Spleen (tissue), 11 donors: ENCODE measurements around the gene C12orf57. TPM values are rescaled to one million over a fixed set of nuclear protein-coding genes. Genes with fewer than 3 reads are reported as not detected.

ENCODE experiments used
- DNase-seq: peaks from one replicate; pipeline ENCODE4 v3.0.0-alpha.2; 2020
- H3K27ac ChIP-seq, 8 donors: fragments of 200-600 bp; sonication (generic) in 7 of 8; 1 replicate in 4 of 8; 2 replicates in 4 of 8; pipeline versions ENCODE4 v1.5.0 to v1.8.0; 2016 to 2021; ENCODE audit warnings: inconsistent platforms in 4 of 8, mild to moderate bottlenecking in 4 of 8, moderate library complexity in 1 of 8
- H3K27me3 ChIP-seq, 7 donors: fragments of 200-600 bp; sonication (generic) in 6 of 7; replicated peaks in 1 of 7; 1 replicate in 4 of 7; 2 replicates in 3 of 7; pipeline versions ENCODE4 v1.5.0 to v1.8.0; 2016 to 2021; ENCODE audit warnings: inconsistent platforms in 3 of 7, mild to moderate bottlenecking in 1 of 7
- H3K36me3 ChIP-seq, 6 donors: fragments of 200-600 bp; sonication (generic) in 5 of 6; 1 replicate in 4 of 6; 2 replicates in 2 of 6; pipeline versions ENCODE4 v1.5.0 to v1.8.0; 2016 to 2021; ENCODE audit warnings: inconsistent platforms in 2 of 6
- H3K4me1 ChIP-seq, 6 donors: fragments of 200-600 bp; sonication (generic) in 5 of 6; 1 replicate in 3 of 6; 2 replicates in 3 of 6; pipeline versions ENCODE4 v1.5.0 to v1.8.0; 2016 to 2021; ENCODE audit warnings: inconsistent platforms in 3 of 6
- H3K4me3 ChIP-seq, 8 donors: fragments of 200-600 bp; sonication (generic) in 7 of 8; 1 replicate in 4 of 8; 2 replicates in 4 of 8; pipeline versions ENCODE4 v1.5.0 to v1.8.0; 2016 to 2021; ENCODE audit warnings: inconsistent platforms in 4 of 8, mild to moderate bottlenecking in 4 of 8, moderate library complexity in 2 of 8
- H3K9me3 ChIP-seq, 8 donors: fragments of 200-600 bp; sonication (generic) in 7 of 8; 1 replicate in 4 of 8; 2 replicates in 4 of 8; pipeline versions ENCODE4 v1.5.0 to v1.8.0; 2016 to 2021; ENCODE audit warnings: inconsistent platforms in 4 of 8
- CTCF ChIP-seq, 11 experiments: fragments of 200-600 bp in 7 of 11; fragments of 450-650 bp in 4 of 11; sonication (generic) in 4 of 11; IDR thresholded peaks in 8 of 11; conservative IDR thresholded peaks in 3 of 11; 1 replicate in 7 of 11; 2 replicates in 4 of 11; pipeline versions ENCODE4 v1.4.0 to v1.8.0; 2016 to 2021; ENCODE audit warnings: antibody characterized with exemption in 11 of 11, inconsistent platforms in 4 of 11, mild to moderate bottlenecking in 1 of 11
- POLR2A ChIP-seq, 3 donors: fragments of 450-650 bp; IDR thresholded peaks; one replicate each; pipeline ENCODE4 v1.5.1; 2017; ENCODE audit warnings: antibody characterized with exemption in 3 of 3, mild to moderate bottlenecking in 1 of 3
- POLR2AphosphoS5 ChIP-seq, 3 donors: sonication (generic); formaldehyde crosslinking; IDR thresholded peaks; one replicate each; pipeline ENCODE4 v1.5.1; 2017; ENCODE audit warnings: antibody characterized with exemption in 3 of 3
- WGBS, 5 donors: extraction: QIAGEN DNeasy Blood & Tissue Kit in 3 of 5; methylation state at CpG; one replicate each; pipeline versions ENCODE4 v1.1.5 to v1.1.7; 2013 to 2018; 5-methylcytosine and 5-hydroxymethylcytosine counted together
- intact Hi-C: fragments of 100-400 bp; cut with DNase I; formaldehyde crosslinking; loops from one replicate; pipeline ENCODE4 v1.15.0; 2023; ENCODE audit warnings: low total_unique reads
- polyA plus RNA-seq, 3 donors: library from polyadenylated mRNA; stranded (reverse); fragments of 200-250 nt; gene quantifications; one replicate each; pipeline ENCODE4 v1.2.1, GENCODE V29; 2013
- total RNA-seq, 7 donors: library from RNA; depleted of rRNA in 3 of 7; stranded (reverse); fragments of >200 nt in 3 of 7; fragmentation: NEBNext Ultra II Directional in 4 of 7; extraction: Animal tissue kit (Norgen Biotek cat#: 25700) in 4 of 7; gene quantifications; one replicate each; pipeline versions ENCODE4 v1.1.0 to v1.2.1, GENCODE V29; 2016 to 2021
- donor health status: healthy with polysubstance abuse.
- donor health status: DM: no; HTN: no; CAD: no; lungs with moderate emphysema.
- donor health status: DM: no; HTN: no; CAD: no.
- donor health status: Bipolar disorder and iron deficiency.
- donor health status: healthy.
- donor health status: DM: no; HTN: no; CAD: no.
- donor health status: DM: yes; HTN: yes; CAD: no.

C12orf57 gene
- total and polyA plus RNA-seq, 10 donors, result 79.2 to 364 (median 212) TPM

- H3K9me3 ChIP-seq, result no peaks in the 10 kb centered on the region
- peak; percentile 94 for DNase-seq
- peak overlapping the region; percentile 87 to 99 (median 96) for H3K27ac ChIP-seq
- H3K27me3 ChIP-seq, result no peaks in the 10 kb centered on the region
- H3K4me3 ChIP-seq, result peak overlapping the region; percentile 64 to 98 (median 89)
- TF ChIP-seq CTCF (IDR thresholded peaks at IDR 0.05 in 8 of 11, conservative IDR thresholded peaks at IDR 0.05 in 3 of 11), result peak in 2 of 11 experiments; percentile 12 to 33
- peak; percentile 20 to 58 (median 28) for TF ChIP-seq POLR2A (IDR thresholded peaks at IDR 0.05)
- TF ChIP-seq POLR2AphosphoS5 (IDR thresholded peaks at IDR 0.05), result peak; percentile 83 to 94 (median 90)
- peaks cover 0 to 69% (median 38%) of the 10 kb centered on the region in 6 donors for H3K36me3 ChIP-seq
- 12 to 32% (median 18%) methylated on average over 22 to 24 of the region's 24 CpGs for WGBS, 5 donors
- peaks cover 58 to 92% (median 84%) of the 10 kb centered on the region in 6 donors for H3K4me1 ChIP-seq
- intact Hi-C loops, result no loop called here
Measured at GRCh38 chr12:6953442-6954315, 9.9 kb downstream of the C12orf57 start.

- H3K27ac ChIP-seq, result peak overlapping the region; percentile 72 to 99 (median 96)
- H3K4me3 ChIP-seq, result peak overlapping the region in 7 of 8 donors; percentile 64 to 98 (median 89)
- intact Hi-C loops, result no loop called here
- peak; percentile 81 for DNase-seq
- no peaks in the 10 kb centered on the region for H3K9me3 ChIP-seq
- H3K27me3 ChIP-seq, result no peaks in the 10 kb centered on the region
- H3K4me1 ChIP-seq, result peaks cover 60 to 92% (median 84%) of the 10 kb centered on the region in 6 donors
- peak; percentile 43 to 74 (median 50) for TF ChIP-seq POLR2AphosphoS5 (IDR thresholded peaks at IDR 0.05)
- no peak for TF ChIP-seq CTCF (IDR thresholded peaks at IDR 0.05 in 8 of 11, conservative IDR thresholded peaks at IDR 0.05 in 3 of 11)
- TF ChIP-seq POLR2A (IDR thresholded peaks at IDR 0.05), result no peak
- H3K36me3 ChIP-seq, result peaks cover 0 to 74% (median 39%) of the 10 kb centered on the region in 6 donors
- WGBS, 5 donors, result 55 to 71% (median 58%) methylated on average over 21 of the region's 21 CpGs
Measured at GRCh38 chr12:6954316-6955107, 10.7 kb downstream of the C12orf57 start.

- no peaks in the 10 kb centered on the region for H3K9me3 ChIP-seq
- 69 to 81% (median 75%) methylated on average over 7 to 22 of the region's 22 CpGs for WGBS, 5 donors
- H3K27me3 ChIP-seq, result no peaks in the 10 kb centered on the region
- H3K4me3 ChIP-seq, result peak overlapping the region in 5 of 8 donors; percentile 89 to 98 (median 91)
- intact Hi-C loops, result no loop called here
- TF ChIP-seq POLR2AphosphoS5 (IDR thresholded peaks at IDR 0.05) (peak in 2 of 3 donors; percentile 36 to 70), CTCF (IDR thresholded peaks at IDR 0.05 in 8 of 11, conservative IDR thresholded peaks at IDR 0.05 in 3 of 11) (no peak), POLR2A (IDR thresholded peaks at IDR 0.05) (no peak)
- peaks cover 0 to 83% (median 47%) of the 10 kb centered on the region in 6 donors for H3K36me3 ChIP-seq
- DNase-seq, result peak; percentile 78
- H3K4me1 ChIP-seq, result peaks cover 63 to 92% (median 84%) of the 10 kb centered on the region in 6 donors
- peak overlapping the region; percentile 72 to 99 (median 96) for H3K27ac ChIP-seq
Measured at GRCh38 chr12:6955108-6956020, 11.5 kb downstream of the C12orf57 start.
